Esophagus muscularis mucosa (tissue), 4 donors: ENCODE measurements around the gene DIP2A. TPM values are rescaled to one million over a fixed set of nuclear protein-coding genes. Genes with fewer than 3 reads are reported as not detected.

Experiments
- DNase-seq: peaks from one replicate; pipeline ENCODE4 v3.0.0-alpha.2; 2017; ENCODE audit errors: extremely low spot score
- H3K27ac ChIP-seq, 4 donors: fragments of 200-600 bp; sonication (generic); replicated peaks in 1 of 4; 1 replicate in 3 of 4; 2 replicates in 1 of 4; pipeline ENCODE4 v1.5.1; 2016 to 2019; ENCODE audit warnings: mild to moderate bottlenecking in 1 of 4
- H3K27me3 ChIP-seq, 4 donors: fragments of 200-600 bp; sonication (generic); one replicate each; pipeline versions ENCODE4 v1.5.1 to v1.6.0; 2016 to 2019
- H3K36me3 ChIP-seq, 4 donors: fragments of 200-600 bp; sonication (generic); one replicate each; pipeline ENCODE4 v1.5.1; 2016 to 2019
- H3K4me1 ChIP-seq, 4 donors: fragments of 200-600 bp; sonication (generic); one replicate each; pipeline ENCODE4 v1.5.1; 2016 to 2019
- H3K4me3 ChIP-seq, 4 donors: fragments of 200-600 bp; sonication (generic); 1 replicate in 2 of 4; 2 replicates in 2 of 4; pipeline ENCODE4 v1.5.1; 2016 to 2019; ENCODE audit warnings: mild to moderate bottlenecking in 4 of 4, moderate library complexity in 1 of 4
- H3K9me3 ChIP-seq, 4 donors: fragments of 200-600 bp; sonication (generic); 1 replicate in 3 of 4; 2 replicates in 1 of 4; pipeline ENCODE4 v1.5.1; 2016 to 2019
- CTCF ChIP-seq, 3 experiments: fragments of 200-600 bp in 2 of 3; fragments of 450-650 bp in 1 of 3; sonication (generic) in 2 of 3; IDR thresholded peaks; one replicate each; pipeline ENCODE4 v1.5.1; 2017 to 2019; ENCODE audit warnings: antibody characterized with exemption in 3 of 3, mild to moderate bottlenecking in 2 of 3, moderate library complexity in 1 of 3
- EP300 ChIP-seq: sonication (generic); formaldehyde crosslinking; IDR thresholded peaks from one replicate; pipeline ENCODE4 v1.6.1; 2017; ENCODE audit warnings: antibody characterized with exemption
- POLR2A ChIP-seq: fragments of 450-650 bp; IDR thresholded peaks from one replicate; pipeline ENCODE4 v1.6.1; 2017; ENCODE audit warnings: antibody characterized with exemption, moderate library complexity, mild to moderate bottlenecking, low read depth
- POLR2AphosphoS5 ChIP-seq, 2 donors: sonication (generic); formaldehyde crosslinking; IDR thresholded peaks; one replicate each; pipeline ENCODE4 v1.6.1; 2017; ENCODE audit warnings: antibody characterized with exemption in 2 of 2
- WGBS: methylation state at CpG from one replicate; pipeline ENCODE4 v1.1.5; 2018; 5-methylcytosine and 5-hydroxymethylcytosine counted together
- intact Hi-C: fragments of 100-400 bp; cut with DNase I; formaldehyde crosslinking; loops from one replicate; pipeline ENCODE4 v1.15.1; 2023
- total RNA-seq, 4 donors: library from RNA; depleted of rRNA; stranded (reverse); fragments of >200 nt; gene quantifications; one replicate each; pipeline versions ENCODE4 v1.1.0 to v1.2.1, GENCODE V29; 2016

Gene DIP2A
- total RNA-seq, 4 donors from 2014 or later = 19.2 to 33.4 (median 28.7) TPM

GRCh38 chr21:46439906-46440305, 18.8 kb upstream of the DIP2A start:
- Histone ChIP-seq H3K27me3 (no peaks in the 10 kb centered on the region), H3K27ac (no peak overlapping the region), H3K4me1 (peaks cover 4 to 11% (median 8%) of the 10 kb centered on the region in 4 donors), H3K36me3 (peaks cover 42 to 98% (median 89%) of the 10 kb centered on the region in 4 donors), H3K4me3 (no peak overlapping the region), H3K9me3 (no peaks in the 10 kb centered on the region)
- no peak for TF ChIP-seq EP300
- TF ChIP-seq POLR2A = no peak
- TF ChIP-seq POLR2AphosphoS5 (IDR thresholded peaks at IDR 0.05) = no peak
- TF ChIP-seq CTCF (IDR thresholded peaks at IDR 0.05) = no peak
- 95% methylated on average over 18 of the region's 18 CpGs for WGBS
- DNase-seq = no peak
- intact Hi-C loops = no loop called here

- 97% methylated on average over 14 of the region's 14 CpGs for WGBS
- H3K27me3 ChIP-seq = no peaks in the 10 kb centered on the region
These were observed 17.4 kb upstream of the DIP2A start for GRCh38 chr21:46441331-46441730.

GRCh38 chr21:46441961-46442498, 16.7 kb upstream of the DIP2A start:
- no peak for TF ChIP-seq POLR2A
- TF ChIP-seq POLR2AphosphoS5 (IDR thresholded peaks at IDR 0.05) = no peak
- TF ChIP-seq CTCF (IDR thresholded peaks at IDR 0.05) = no peak
- no peak for TF ChIP-seq EP300
- Histone ChIP-seq H3K36me3 (peaks cover 34 to 96% (median 82%) of the 10 kb centered on the region in 4 donors), H3K27ac (no peak overlapping the region), H3K4me1 (peaks cover 4 to 11% (median 8%) of the 10 kb centered on the region in 4 donors), H3K4me3 (no peak overlapping the region), H3K9me3 (no peaks in the 10 kb centered on the region), H3K27me3 (no peaks in the 10 kb centered on the region)
- no peak for DNase-seq
- intact Hi-C loops = no loop called here
- WGBS = 99% methylated on average over 15 of the region's 23 CpGs

More at GRCh38 chr21:46441331-46441730, 17.4 kb upstream of the DIP2A start:
- Histone ChIP-seq H3K4me3 (no peak overlapping the region), H3K4me1 (peaks cover 4 to 11% (median 8%) of the 10 kb centered on the region in 4 donors), H3K9me3 (no peaks in the 10 kb centered on the region), H3K27ac (no peak overlapping the region), H3K36me3 (peaks cover 41 to 98% (median 86%) of the 10 kb centered on the region in 4 donors)
- TF ChIP-seq CTCF (IDR thresholded peaks at IDR 0.05) = no peak
- no peak for TF ChIP-seq POLR2AphosphoS5 (IDR thresholded peaks at IDR 0.05)
- TF ChIP-seq EP300 = no peak
- no peak for TF ChIP-seq POLR2A
- no peak for DNase-seq
- intact Hi-C loops = no loop called here

- Histone ChIP-seq H3K27ac (no peak overlapping the region), H3K27me3 (no peaks in the 10 kb centered on the region), H3K4me1 (peaks cover 4 to 11% (median 8%) of the 10 kb centered on the region in 4 donors), H3K4me3 (no peak overlapping the region), H3K36me3 (peaks cover 28 to 87% (median 74%) of the 10 kb centered on the region in 4 donors), H3K9me3 (no peaks in the 10 kb centered on the region)
- 78% methylated on average over 12 of the region's 15 CpGs for WGBS
- TF ChIP-seq EP300 (no peak), POLR2A (no peak), CTCF (IDR thresholded peaks at IDR 0.05) (no peak), POLR2AphosphoS5 (IDR thresholded peaks at IDR 0.05) (no peak)
- no peak for DNase-seq
- intact Hi-C loops = no loop called here
These were observed 15.8 kb upstream of the DIP2A start for GRCh38 chr21:46442938-46443337.

GRCh38 chr21:46443910-46444309, 14.8 kb upstream of the DIP2A start:
- H3K36me3 ChIP-seq = peaks cover 28 to 78% (median 65%) of the 10 kb centered on the region in 4 donors
- no peak overlapping the region for H3K27ac ChIP-seq
- 72% methylated on average over 6 of the region's 8 CpGs for WGBS
- intact Hi-C loops = no loop called here
- H3K9me3 ChIP-seq = no peaks in the 10 kb centered on the region
- peaks cover 4 to 11% (median 8%) of the 10 kb centered on the region in 4 donors for H3K4me1 ChIP-seq
- no peak for TF ChIP-seq POLR2AphosphoS5 (IDR thresholded peaks at IDR 0.05)
- TF ChIP-seq POLR2A = no peak
- no peak for TF ChIP-seq CTCF (IDR thresholded peaks at IDR 0.05)
- no peak overlapping the region for H3K4me3 ChIP-seq
- DNase-seq = no peak
- H3K27me3 ChIP-seq = no peaks in the 10 kb centered on the region
